IMR-90 (cell line): ENCODE measurements around the gene TTC39A. TPM values are rescaled to one million over a fixed set of nuclear protein-coding genes. Genes with fewer than 3 reads are reported as not detected.

Source experiments
- ATAC-seq: fragments of 200-7000 bp; cut with Tn5 transposase; 2 replicates; pipeline ENCODE4 v1.9.1; 2020; ENCODE audit warnings: low read depth, mild to moderate bottlenecking, moderate library complexity
- BruUV-seq: library from RNA; stranded (reverse); fragments of 400-500 nt; replicated peaks from 2 replicates; lab custom pipeline; 2021; lab: Mats Ljungman, UMichigan
- CTCF ChIA-PET: fragments of 300-600 bp; formaldehyde crosslinking; extraction: SDS; loops from one replicate; lab custom pipeline; 2021; ENCODE audit warnings: antibody characterized with exemption; lab: Yijun Ruan, JAX
- POLR2A ChIA-PET: fragments of 300-600 bp; sonication (Branson Sonifier 250); formaldehyde crosslinking; loops from one replicate; lab custom pipeline; 2022; ENCODE audit warnings: antibody characterized with exemption; ENCODE audit not compliant: unreplicated experiment; lab: Charles Lee
- DNase-seq: peaks from one replicate; pipeline ENCODE4 v3.0.0; 2013
- H2AFZ ChIP-seq: replicated peaks from 2 replicates; pipeline ENCODE3; 2013; ENCODE audit warnings: low read length, mild to moderate bottlenecking; ENCODE audit not compliant: poor library complexity
- H2AK5ac ChIP-seq: 2 replicates; pipeline ENCODE4 v1.6.1; 2013; ENCODE audit warnings: low read depth, low read length, inconsistent platforms
- H2AK9ac ChIP-seq: replicated peaks from 2 replicates; pipeline ENCODE3; 2013; ENCODE audit warnings: mild to moderate bottlenecking, low read depth, low read length, moderate library complexity; ENCODE audit not compliant: poor library complexity
- H2BK120ac ChIP-seq: 2 replicates; pipeline ENCODE4 v1.6.1; 2013; ENCODE audit warnings: low read depth, low read length, inconsistent platforms
- H2BK15ac ChIP-seq: 3 replicates; pipeline ENCODE4 v1.6.1; 2013; ENCODE audit warnings: low read depth, low read length, inconsistent platforms
- H2BK20ac ChIP-seq: 2 replicates; pipeline ENCODE4 v1.6.1; 2013; ENCODE audit warnings: low read depth, mild to moderate bottlenecking, inconsistent platforms, low read length, moderate library complexity
- H2BK5ac ChIP-seq: 2 replicates; pipeline ENCODE4 v1.6.1; 2013; ENCODE audit warnings: mild to moderate bottlenecking, low read depth, low read length, inconsistent platforms; ENCODE audit not compliant: poor library complexity, severe bottlenecking
- H3K14ac ChIP-seq: replicated peaks from 2 replicates; pipeline ENCODE4 v1.6.1; 2013; ENCODE audit warnings: low read depth, low read length, inconsistent platforms
- H3K18ac ChIP-seq: 2 replicates; pipeline ENCODE4 v1.6.1; 2013; ENCODE audit warnings: low read depth, low read length, control low read depth
- H3K23ac ChIP-seq: 2 replicates; pipeline ENCODE4 v1.6.1; 2013; ENCODE audit warnings: low read depth, low read length, inconsistent platforms
- H3K27ac ChIP-seq: 2 replicates; pipeline ENCODE4 v1.5.1; 2013; ENCODE audit warnings: mild to moderate bottlenecking, control low read depth, low read length; ENCODE audit not compliant: insufficient read depth
- H3K27me3 ChIP-seq: 2 replicates; pipeline ENCODE4 v1.6.1; 2013; ENCODE audit warnings: low read length; ENCODE audit not compliant: control insufficient read depth, insufficient read depth
- H3K36me3 ChIP-seq: 2 replicates; pipeline ENCODE4 v1.6.1; 2013; ENCODE audit warnings: low read length, mixed read lengths; ENCODE audit not compliant: control insufficient read depth, insufficient read depth
- H3K4ac ChIP-seq: 2 replicates; pipeline ENCODE4 v1.6.1; 2013; ENCODE audit warnings: low read depth, low read length, inconsistent platforms
- H3K4me1 ChIP-seq: 2 replicates; pipeline ENCODE4 v1.6.1; 2013; ENCODE audit warnings: low read length, mixed read lengths; ENCODE audit not compliant: control insufficient read depth, insufficient read depth
- H3K4me2 ChIP-seq: 2 replicates; pipeline ENCODE4 v1.6.1; 2013; ENCODE audit warnings: low read depth, mild to moderate bottlenecking, control low read depth, low read length, moderate library complexity
- H3K4me3 ChIP-seq: 2 replicates; pipeline ENCODE4 v1.5.1; 2013; ENCODE audit warnings: low read depth, mild to moderate bottlenecking, control low read depth, low read length, moderate library complexity; ENCODE audit not compliant: insufficient read depth
- H3K56ac ChIP-seq: 2 replicates; pipeline ENCODE4 v1.6.1; 2013; ENCODE audit warnings: low read length, inconsistent platforms; ENCODE audit not compliant: insufficient read depth; ENCODE audit errors: extremely low read depth
- H3K79me1 ChIP-seq, 2 experiments: 2 replicates each; pipeline ENCODE4 v1.6.1; 2013; ENCODE audit warnings: low read length in 2 of 2, inconsistent platforms in 1 of 2, low read depth in 1 of 2
- H3K9ac ChIP-seq: 2 replicates; pipeline ENCODE4 v1.6.1; 2013; ENCODE audit warnings: low read depth, low read length, control low read depth
- H3K9me1 ChIP-seq: 2 replicates; pipeline ENCODE4 v1.6.1; 2013; ENCODE audit warnings: low read length, inconsistent platforms; ENCODE audit not compliant: insufficient read depth
- H3K9me3 ChIP-seq: 2 replicates; pipeline ENCODE4 v1.6.1; 2013; ENCODE audit warnings: low read length; ENCODE audit not compliant: control insufficient read depth, insufficient read depth
- H4K20me1 ChIP-seq: 2 replicates; pipeline ENCODE4 v1.6.1; 2013; ENCODE audit warnings: low read length, inconsistent platforms; ENCODE audit not compliant: insufficient read depth
- H4K5ac ChIP-seq: 2 replicates; pipeline ENCODE4 v1.6.1; 2013; ENCODE audit warnings: mild to moderate bottlenecking, low read depth, low read length, control low read depth
- H4K8ac ChIP-seq, 2 experiments: 2 replicates each; pipeline ENCODE4 v1.6.1; 2013; ENCODE audit warnings: low read depth in 2 of 2, low read length in 2 of 2, control low read depth in 1 of 2, inconsistent platforms in 1 of 2
- H4K91ac ChIP-seq: 2 replicates; pipeline ENCODE4 v1.6.1; 2013; ENCODE audit warnings: low read depth, low read length, inconsistent platforms; ENCODE audit not compliant: insufficient read depth
- BHLHE40 ChIP-seq: fragments of 150-350 bp; IDR thresholded peaks from 2 replicates; pipeline ENCODE4 v1.6.1; 2016; ENCODE audit warnings: mild to moderate bottlenecking, low read depth, low read length
- RAD21 ChIP-seq: IDR thresholded peaks from 2 replicates; pipeline ENCODE4 v1.6.1; 2012; ENCODE audit warnings: low read length, improper control_type of control experiment
- RCOR1 ChIP-seq: IDR thresholded peaks from 2 replicates; pipeline ENCODE4 v1.6.1; 2012; ENCODE audit warnings: mild to moderate bottlenecking, low read length, improper control_type of control experiment; ENCODE audit not compliant: insufficient replicate concordance
- WGBS, 2 experiments: methylation state at CpG; one replicate each; pipeline versions ENCODE4 v1.1.5 to v1.1.7; 2013; ENCODE audit warnings: missing lambda C conversion rate in 2 of 2; ENCODE audit not compliant: insufficient read length in 1 of 2; ENCODE audit errors: extremely low coverage in 2 of 2; 5-methylcytosine and 5-hydroxymethylcytosine counted together
- dilution Hi-C: fragments of 300-500 bp; cut with HindIII; formaldehyde crosslinking; loops from one replicate; pipeline ENCODE4 v1.14.3; 2018; ENCODE audit warnings: low sequenced_read_pairs; ENCODE audit not compliant: unreplicated experiment
- in situ Hi-C: fragments of 300-500 bp; cut with MboI; formaldehyde crosslinking; loops from 3 replicates; pipeline ENCODE4 v1.14.3; 2019; ENCODE audit warnings: low sequenced_read_pairs, inconsistent platforms, mixed read lengths
- intact Hi-C: fragments of 100-400 bp; cut with micrococcal nuclease; formaldehyde crosslinking; loops from 2 replicates; pipeline ENCODE4 v1.10.0; 2022
- polyA plus RNA-seq, 3 experiments: library from polyadenylated mRNA; depleted of rRNA; stranded (reverse); fragments of >200 nt; gene quantifications; 2 replicates each; pipeline ENCODE4 v1.2.3, GENCODE V29; 2012; ENCODE audit warnings: low replicate concordance in 1 of 3
- total RNA-seq: library from RNA; depleted of rRNA; stranded (reverse); fragments of >200 nt; gene quantifications from 2 replicates; pipeline ENCODE4 v1.2.3, GENCODE V29; 2012
- TF ChIP-seq, protein P1 (sequence below): conservative IDR thresholded peaks from 2 replicates; pipeline ENCODE4 v1.5.1; 2012; ENCODE audit warnings: mild to moderate bottlenecking, low read depth, low read length, improper control_type of control experiment

TTC39A gene
- total and polyA plus RNA-seq, 2 of the 4 experiments (the other 2 are of a cell fraction): 0.62 to 0.72 TPM

DNA sequence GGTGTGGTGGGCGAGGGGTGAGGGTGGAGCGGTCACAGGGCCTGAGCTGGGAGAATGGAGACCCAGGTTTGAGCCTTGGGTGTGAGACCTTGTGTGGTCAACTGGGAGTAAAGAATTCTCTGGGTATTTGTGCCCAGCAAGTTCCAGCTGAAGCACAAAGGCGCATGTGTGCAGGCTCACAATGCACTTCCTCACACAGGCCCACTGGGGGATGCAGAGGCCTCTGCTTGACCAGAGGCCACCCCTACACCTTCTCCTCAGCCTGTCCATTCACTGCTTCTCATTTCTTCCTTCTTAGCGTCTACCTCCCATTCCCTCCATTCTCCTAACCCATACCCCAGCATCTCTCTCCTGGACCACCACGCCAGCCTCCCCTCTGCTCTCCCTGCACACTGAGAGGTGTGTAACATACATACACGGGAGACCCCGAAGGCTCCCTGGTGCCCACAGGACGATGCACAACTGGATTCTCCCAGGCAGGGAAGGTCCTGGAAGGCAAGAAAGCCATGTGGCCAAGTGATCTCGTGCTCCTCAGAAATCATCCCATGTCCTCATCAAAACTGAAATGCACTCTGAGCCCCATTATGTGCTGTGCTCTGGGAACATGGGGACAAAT lies 12.3 kb upstream of the TTC39A start:
- H2AK5ac ChIP-seq: no peak overlapping the region
- H4K8ac ChIP-seq: no peak overlapping the region
- H3K27me3 ChIP-seq: peaks cover 41% of the 10 kb centered on the region
- in situ Hi-C loops (no loop called here), dilution Hi-C loops (no loop called here), intact Hi-C loops (no loop called here)
- no peaks in the 10 kb centered on the region for H3K9me1 ChIP-seq
- H3K4me1 ChIP-seq: no peaks in the 10 kb centered on the region; the same call in 1 of the 2 replicates
- H3K9ac ChIP-seq: no peak overlapping the region
- DNase-seq: no peak
- H2BK120ac ChIP-seq: no peak overlapping the region
- H3K4me3 ChIP-seq: no peak overlapping the region
- ATAC-seq: no peak
- ChIA-PET CTCF (no interaction called here), POLR2A (no interaction called here)
- H3K4me2 ChIP-seq: no peak overlapping the region
- TF ChIP-seq RCOR1: no peak
- TF ChIP-seq, protein P1, sequence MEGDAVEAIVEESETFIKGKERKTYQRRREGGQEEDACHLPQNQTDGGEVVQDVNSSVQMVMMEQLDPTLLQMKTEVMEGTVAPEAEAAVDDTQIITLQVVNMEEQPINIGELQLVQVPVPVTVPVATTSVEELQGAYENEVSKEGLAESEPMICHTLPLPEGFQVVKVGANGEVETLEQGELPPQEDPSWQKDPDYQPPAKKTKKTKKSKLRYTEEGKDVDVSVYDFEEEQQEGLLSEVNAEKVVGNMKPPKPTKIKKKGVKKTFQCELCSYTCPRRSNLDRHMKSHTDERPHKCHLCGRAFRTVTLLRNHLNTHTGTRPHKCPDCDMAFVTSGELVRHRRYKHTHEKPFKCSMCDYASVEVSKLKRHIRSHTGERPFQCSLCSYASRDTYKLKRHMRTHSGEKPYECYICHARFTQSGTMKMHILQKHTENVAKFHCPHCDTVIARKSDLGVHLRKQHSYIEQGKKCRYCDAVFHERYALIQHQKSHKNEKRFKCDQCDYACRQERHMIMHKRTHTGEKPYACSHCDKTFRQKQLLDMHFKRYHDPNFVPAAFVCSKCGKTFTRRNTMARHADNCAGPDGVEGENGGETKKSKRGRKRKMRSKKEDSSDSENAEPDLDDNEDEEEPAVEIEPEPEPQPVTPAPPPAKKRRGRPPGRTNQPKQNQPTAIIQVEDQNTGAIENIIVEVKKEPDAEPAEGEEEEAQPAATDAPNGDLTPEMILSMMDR: no peak
- TF ChIP-seq BHLHE40: no peak
- no peak for TF ChIP-seq RAD21
- H3K4ac ChIP-seq: no peak overlapping the region
- no peak overlapping the region for H2BK5ac ChIP-seq
- H2AFZ ChIP-seq: no peak overlapping the region
- H4K91ac ChIP-seq: no peak overlapping the region
- no peak overlapping the region for H3K27ac ChIP-seq
- no TSS peak for BruUV-seq
- no peak overlapping the region for H2BK15ac ChIP-seq
- 78% methylated on average over 4 of the region's 9 CpGs; no CpG with 5 or more reads in 1 of the 2 experiments for WGBS, 2 experiments
- no peak overlapping the region for H4K5ac ChIP-seq
- H3K14ac ChIP-seq: no peak overlapping the region
- no peak overlapping the region for H3K23ac ChIP-seq
- H3K18ac ChIP-seq: no peak overlapping the region
- H4K20me1 ChIP-seq: no peaks in the 10 kb centered on the region
- H2BK20ac ChIP-seq: no peak overlapping the region
- no peaks in the 10 kb centered on the region for H3K79me1 ChIP-seq
- H3K36me3 ChIP-seq: no peaks in the 10 kb centered on the region
- no peak overlapping the region for H3K56ac ChIP-seq
- H2AK9ac ChIP-seq: no peak overlapping the region
- H3K9me3 ChIP-seq: no peaks in the 10 kb centered on the region
